HG02840 (cell line): Measurements from ENCODE around the gene GGACT.
"Not testable (repeated sequence)": the region's sequence is repeated elsewhere in the genome, so short reads cannot be mapped to it uniquely, and the experiment has no call there.

Experiments used
- ATAC-seq: cut with Tn5 transposase; IDR thresholded peaks from one replicate; pipeline ENCODE4 v1.9.1; 2021; ENCODE audit warnings: mild to moderate bottlenecking, moderate library complexity, moderate number of reproducible peaks; ENCODE audit not compliant: unreplicated experiment, low FRiP score

Gene GGACT

GRCh38 chr13:100533588-100534041 lies 55.0 kb downstream of the GGACT start:
- no peak for ATAC-seq

- ATAC-seq = no peak
Measured at GRCh38 chr13:100532836-100533435, 55.7 kb downstream of the GGACT start.

GRCh38 chr13:100532090-100532766 lies 56.4 kb downstream of the GGACT start:
- no peak for ATAC-seq

GRCh38 chr13:100530671-100531213 lies 57.8 kb downstream of the GGACT start:
- ATAC-seq = no peak

- ATAC-seq = no peak
Measured at GRCh38 chr13:100529666-100530377, 58.8 kb downstream of the GGACT start.

- ATAC-seq = no peak
Measured at GRCh38 chr13:100528820-100529219, 59.8 kb downstream of the GGACT start.

- no peak for ATAC-seq
Measured at GRCh38 chr13:100528353-100528752, 60.2 kb downstream of the GGACT start.

GRCh38 chr13:100527644-100528043 lies 60.9 kb downstream of the GGACT start:
- no peak for ATAC-seq

GRCh38 chr13:100526318-100527000 lies 62.1 kb downstream of the GGACT start:
- ATAC-seq = no peak

GRCh38 chr13:100525453-100526317 lies 62.9 kb downstream of the GGACT start:
- ATAC-seq = no peak

GRCh38 chr13:100524688-100525087 lies 63.9 kb downstream of the GGACT start:
- ATAC-seq = not testable (repeated sequence)

- no peak for ATAC-seq
Measured at GRCh38 chr13:100523981-100524386, 64.6 kb downstream of the GGACT start.

- no peak for ATAC-seq
Measured at GRCh38 chr13:100523411-100523810, 65.2 kb downstream of the GGACT start.

- no peak for ATAC-seq
Measured at GRCh38 chr13:100522618-100523309, 65.8 kb downstream of the GGACT start.

- ATAC-seq = no peak
Measured at GRCh38 chr13:100521851-100522617, 66.6 kb downstream of the GGACT start.

- no peak for ATAC-seq
Measured at GRCh38 chr13:100520936-100521850, 67.4 kb downstream of the GGACT start.

- ATAC-seq = no peak
Measured at GRCh38 chr13:100519626-100520025, 69.0 kb downstream of the GGACT start.
